ENCODE results near the gene VPS45.

VPS45 gene

GRCh38 chr1:150072959-150073358 lies 5.4 kb downstream of the VPS45 start:
- no peak for DNase-seq (ENCODE audit: low read depth)

- no peak for DNase-seq (ENCODE audit: low read depth)
Observed at GRCh38 chr1:150073516-150073915, 5.9 kb downstream of the VPS45 start.

- no peak for DNase-seq (ENCODE audit: low read depth)
Observed at GRCh38 chr1:150076066-150076465, 8.5 kb downstream of the VPS45 start.

- DNase-seq (ENCODE audit: low read depth) = no peak
Observed at GRCh38 chr1:150076985-150077384, 9.4 kb downstream of the VPS45 start.

- no peak for DNase-seq (ENCODE audit: low read depth)
Observed at GRCh38 chr1:150080784-150081183, 13.2 kb downstream of the VPS45 start.

GRCh38 chr1:150082494-150082893 lies 14.9 kb downstream of the VPS45 start:
- no peak for DNase-seq (ENCODE audit: low read depth)

- DNase-seq (ENCODE audit: low read depth) = no peak
Observed at GRCh38 chr1:150083907-150084306, 16.3 kb downstream of the VPS45 start.

- no peak for DNase-seq (ENCODE audit: low read depth)
Observed at GRCh38 chr1:150085406-150085805, 17.8 kb downstream of the VPS45 start.

GRCh38 chr1:150087415-150087814 lies 19.8 kb downstream of the VPS45 start:
- DNase-seq (ENCODE audit: low read depth) = no peak

GRCh38 chr1:150089846-150090520 lies 22.4 kb downstream of the VPS45 start:
- no peak for DNase-seq (ENCODE audit: low read depth)

GRCh38 chr1:150092180-150092791 lies 24.7 kb downstream of the VPS45 start:
- DNase-seq (ENCODE audit: low read depth) = no peak

GRCh38 chr1:150093805-150094204 lies 26.2 kb downstream of the VPS45 start:
- DNase-seq (ENCODE audit: low read depth) = no peak

- DNase-seq (ENCODE audit: low read depth) = no peak
Observed at GRCh38 chr1:150094734-150095265, 27.2 kb downstream of the VPS45 start.

GRCh38 chr1:150102986-150103385 lies 35.4 kb downstream of the VPS45 start:
- no peak for DNase-seq (ENCODE audit: low read depth)

- DNase-seq (ENCODE audit: low read depth) = no peak
Observed at GRCh38 chr1:150106341-150106740, 38.8 kb downstream of the VPS45 start.

- no peak for DNase-seq (ENCODE audit: low read depth)
Observed at GRCh38 chr1:150109586-150109985, 42.0 kb downstream of the VPS45 start.

GRCh38 chr1:150110116-150110515 lies 42.5 kb downstream of the VPS45 start:
- DNase-seq (ENCODE audit: low read depth) = no peak

- no peak for DNase-seq (ENCODE audit: low read depth)
Observed at GRCh38 chr1:150111670-150112069, 44.1 kb downstream of the VPS45 start.

- DNase-seq (ENCODE audit: low read depth) = no peak
Observed at GRCh38 chr1:150115121-150115520, 47.5 kb downstream of the VPS45 start.

GRCh38 chr1:150118716-150119115 lies 51.1 kb downstream of the VPS45 start:
- DNase-seq (ENCODE audit: low read depth) = no peak

- no peak for DNase-seq (ENCODE audit: low read depth)
Observed at GRCh38 chr1:150121236-150121862, 53.8 kb downstream of the VPS45 start.

GRCh38 chr1:150126811-150127210 lies 59.2 kb downstream of the VPS45 start:
- no peak for DNase-seq (ENCODE audit: low read depth)

GRCh38 chr1:150127464-150127863 lies 59.9 kb downstream of the VPS45 start:
- no peak for DNase-seq (ENCODE audit: low read depth)

All from activated T-cell treated with anti-CD3 and anti-CD28 coated beads for 1 hour (primary cell).